Activated CD8-positive, alpha-beta T cell treated with anti-CD3 and anti-CD28 coated beads, Interleukin-2, amount 10 ng/mL, durations not matched to agents 7 days and 5 days (primary cell): ENCODE data around the gene CDH16. TPM values are rescaled to one million over a fixed set of nuclear protein-coding genes. Genes with fewer than 3 reads are reported as not detected.
"Not testable (repeated sequence)": the region's sequence is repeated elsewhere in the genome, so short reads cannot be mapped to it uniquely, and the experiment has no call there.

Experiments
- ATAC-seq: fragments of 150-1000 bp; cut with Tn5 transposase; one replicate; pipeline ENCODE4 v1.10.0; 2021; ENCODE audit warnings: moderate library complexity
- CTCF ChIA-PET: fragments of 350-600 bp; sonication (Branson Sonifier 250); formaldehyde crosslinking; loops from one replicate; lab custom pipeline; 2021; ENCODE audit warnings: antibody characterized with exemption; lab: Charles Lee
- POLR2A ChIA-PET: fragments of 350-600 bp; sonication (Branson Sonifier 250); formaldehyde crosslinking; loops from one replicate; lab custom pipeline; 2021; ENCODE audit warnings: antibody characterized with exemption; lab: Charles Lee
- DNase-seq: peaks from one replicate; pipeline ENCODE4 v3.0.0-alpha.2; 2020
- H3K27ac Mint-ChIP-seq: one replicate; pipeline ENCODE4 v1.8.0; 2021; ENCODE audit warnings: mild to moderate bottlenecking, mixed read lengths
- H3K27me3 Mint-ChIP-seq: one replicate; pipeline ENCODE4 v1.8.0; 2021; ENCODE audit warnings: low read depth, mixed read lengths
- H3K36me3 Mint-ChIP-seq: one replicate; pipeline ENCODE4 v1.8.0; 2021; ENCODE audit warnings: low read depth, mixed read lengths
- H3K4me1 Mint-ChIP-seq: one replicate; pipeline ENCODE4 v1.8.0; 2021; ENCODE audit warnings: low read depth, mixed read lengths
- H3K4me3 Mint-ChIP-seq: one replicate; pipeline ENCODE4 v1.8.0; 2021; ENCODE audit warnings: mild to moderate bottlenecking, mixed read lengths
- H3K9me3 Mint-ChIP-seq: one replicate; pipeline ENCODE4 v1.8.0; 2022; ENCODE audit warnings: mixed read lengths; ENCODE audit not compliant: insufficient read depth
- total RNA-seq, 2 experiments: library from RNA; stranded (reverse); gene quantifications; one replicate each; pipeline ENCODE4 v1.2.3, GENCODE V29; 2021

Gene CDH16
- not detected for total RNA-seq

- no peak within 1 kb of the TSS for H3K4me3 Mint-ChIP-seq
- H3K9me3 Mint-ChIP-seq = no peaks in the 10 kb centered on the region
- peaks cover 20% of the 10 kb centered on the region for H3K27me3 Mint-ChIP-seq
- CTCF ChIA-PET = interaction anchor here (1.9 to 3.2 kb wide), 2 partner anchors 10 to 24 kb away, joined by 7 to 12 read pairs; no protein-coding TSS in a partner anchor
- H3K4me1 Mint-ChIP-seq = peaks cover 2% of the 10 kb centered on the region
- H3K36me3 Mint-ChIP-seq = no peaks in the 10 kb centered on the region
- ATAC-seq = no peak
- DNase-seq = no peak
- H3K27ac Mint-ChIP-seq = no peak within 1 kb of the TSS
- POLR2A ChIA-PET = interaction anchor here (0.6 to 0.8 kb wide), 3 partner anchors 8 to 15 kb away, joined by 3 read pairs; no protein-coding TSS in a partner anchor
Measured at GRCh38 chr16:66918803-66919568, at the start of gene CDH16. CDH16 (minus strand) TSS chr16:66918885; CDS start chr16:66918065, 820 bp downstream.

GRCh38 chr16:66964049-66964448 is 45.4 kb upstream of the CDH16 start:
- CTCF ChIA-PET = interaction anchor here (0.7 to 2.2 kb wide), 3 partner anchors 10 to 191 kb away, joined by 3 to 7 read pairs (median 3); no protein-coding TSS in a partner anchor
- no peak overlapping the region for H3K4me3 Mint-ChIP-seq
- H3K9me3 Mint-ChIP-seq = no peaks in the 10 kb centered on the region
- no peaks in the 10 kb centered on the region for H3K36me3 Mint-ChIP-seq
- DNase-seq (no peak), ATAC-seq (no peak)
- POLR2A ChIA-PET = no interaction called here
- H3K27me3 Mint-ChIP-seq = peaks cover 2% of the 10 kb centered on the region
- peaks cover 28% of the 10 kb centered on the region for H3K4me1 Mint-ChIP-seq
- no peak overlapping the region for H3K27ac Mint-ChIP-seq

GRCh38 chr16:66961914-66962313 is 43.2 kb upstream of the CDH16 start:
- Mint-ChIP-seq H3K36me3 (no peaks in the 10 kb centered on the region), H3K4me3 (peak overlapping the region; percentile 48), H3K9me3 (no peaks in the 10 kb centered on the region), H3K27ac (peak overlapping the region; percentile 86), H3K4me1 (peaks cover 39% of the 10 kb centered on the region), H3K27me3 (peaks cover 2% of the 10 kb centered on the region)
- ChIA-PET POLR2A (interaction anchor here (1.2 kb wide), 1 partner anchor 14 kb away, joined by 3 read pairs; no protein-coding TSS in a partner anchor), CTCF (interaction anchor here (0.6 to 2.3 kb wide), 18 partner anchors 9 to 411 kb away, joined by 3 to 14 read pairs (median 4); no protein-coding TSS in a partner anchor)
- ATAC-seq (peak; percentile 31), DNase-seq (no peak)

- CTCF ChIA-PET = interaction anchor here (0.6 to 5.2 kb wide), 33 partner anchors 9 to 435 kb away, joined by 3 to 31 read pairs (median 3); partner anchors contain the start of genes E2F4 and PDP2
- peak within 1 kb of the TSS; percentile 48 for H3K4me3 Mint-ChIP-seq
- H3K27ac Mint-ChIP-seq = peak within 1 kb of the TSS; percentile 86
- ATAC-seq (peak; percentile 97), DNase-seq (peak; percentile 79)
- H3K36me3 Mint-ChIP-seq = no peaks in the 10 kb centered on the region
- peaks cover 2% of the 10 kb centered on the region for H3K27me3 Mint-ChIP-seq
- no peaks in the 10 kb centered on the region for H3K9me3 Mint-ChIP-seq
- POLR2A ChIA-PET = interaction anchor here (1.2 kb wide), 1 partner anchor 14 kb away, joined by 3 read pairs; no protein-coding TSS in a partner anchor
- peaks cover 39% of the 10 kb centered on the region for H3K4me1 Mint-ChIP-seq
Measured at GRCh38 chr16:66961065-66961744, 42.5 kb upstream of the CDH16 start, which contains the start of gene CES3. CES3 (plus strand) TSS chr16:66961266; CDS start chr16:66961308, 42 bp downstream.

- peaks cover 39% of the 10 kb centered on the region for H3K4me1 Mint-ChIP-seq
- peaks cover 2% of the 10 kb centered on the region for H3K27me3 Mint-ChIP-seq
- no peak overlapping the region for H3K4me3 Mint-ChIP-seq
- H3K27ac Mint-ChIP-seq = no peak overlapping the region
- DNase-seq (no peak), ATAC-seq (no peak)
- no peaks in the 10 kb centered on the region for H3K9me3 Mint-ChIP-seq
- POLR2A ChIA-PET = no interaction called here
- no peaks in the 10 kb centered on the region for H3K36me3 Mint-ChIP-seq
- CTCF ChIA-PET = interaction anchor here (0.7 to 5.2 kb wide), 21 partner anchors 13 to 436 kb away, joined by 3 to 31 read pairs (median 3); no protein-coding TSS in a partner anchor
Measured at GRCh38 chr16:66960270-66960669, 41.6 kb upstream of the CDH16 start.

- Mint-ChIP-seq H3K36me3 (no peaks in the 10 kb centered on the region), H3K27me3 (no peaks in the 10 kb centered on the region), H3K4me1 (peaks cover 39% of the 10 kb centered on the region), H3K4me3 (no peak overlapping the region), H3K27ac (no peak overlapping the region), H3K9me3 (no peaks in the 10 kb centered on the region)
- no peak for ATAC-seq
- CTCF ChIA-PET = interaction anchor here (0.9 to 5.2 kb wide), 15 partner anchors 8 to 225 kb away, joined by 3 to 31 read pairs (median 5); no protein-coding TSS in a partner anchor
- POLR2A ChIA-PET = no interaction called here
- no peak for DNase-seq
Measured at GRCh38 chr16:66959704-66960161, 41.0 kb upstream of the CDH16 start.

GRCh38 chr16:66958857-66959703 is 40.4 kb upstream of the CDH16 start:
- ATAC-seq = no peak
- Mint-ChIP-seq H3K9me3 (no peaks in the 10 kb centered on the region), H3K4me1 (peaks cover 40% of the 10 kb centered on the region), H3K4me3 (no peak overlapping the region), H3K27ac (peak overlapping the region; percentile 47), H3K27me3 (no peaks in the 10 kb centered on the region), H3K36me3 (no peaks in the 10 kb centered on the region)
- ChIA-PET POLR2A (interaction anchor here (0.6 kb wide), 1 partner anchor 154 kb away, joined by 8 read pairs; no protein-coding TSS in a partner anchor), CTCF (interaction anchor here (0.9 to 5.2 kb wide), 13 partner anchors 9 to 226 kb away, joined by 3 to 31 read pairs (median 4); no protein-coding TSS in a partner anchor)
- no peak for DNase-seq

- ATAC-seq, POLR2A ChIA-PET, DNase-seq, H3K9me3 Mint-ChIP-seq, H3K4me3 Mint-ChIP-seq, H3K27ac Mint-ChIP-seq, H3K36me3 Mint-ChIP-seq: not testable (repeated sequence)
- CTCF ChIA-PET = interaction anchor here (1.4 to 4.1 kb wide), 3 partner anchors 60 to 200 kb away, joined by 3 to 18 read pairs (median 13); no protein-coding TSS in a partner anchor
- Mint-ChIP-seq H3K4me1 (peaks cover 26% of the 10 kb centered on the region), H3K27me3 (peaks cover 18% of the 10 kb centered on the region)
Measured at GRCh38 chr16:66956154-66956457, 37.4 kb upstream of the CDH16 start.

GRCh38 chr16:66955363-66956153 is 36.9 kb upstream of the CDH16 start:
- peaks cover 21% of the 10 kb centered on the region for H3K27me3 Mint-ChIP-seq
- CTCF ChIA-PET = interaction anchor here (4.1 kb wide), 1 partner anchor 200 kb away, joined by 18 read pairs; no protein-coding TSS in a partner anchor
- DNase-seq, H3K9me3 Mint-ChIP-seq, H3K36me3 Mint-ChIP-seq, H3K4me3 Mint-ChIP-seq, ATAC-seq, POLR2A ChIA-PET, H3K27ac Mint-ChIP-seq: not testable (repeated sequence)
- peaks cover 21% of the 10 kb centered on the region for H3K4me1 Mint-ChIP-seq

GRCh38 chr16:66954097-66954659 is 35.5 kb upstream of the CDH16 start:
- peak; percentile 87 for DNase-seq
- CTCF ChIA-PET = interaction anchor here (0.6 to 2.8 kb wide), 29 partner anchors 9 to 303 kb away, joined by 3 to 18 read pairs (median 5); partner anchors contain the start of genes B3GNT9, ELMO3, FBXL8 and PHAF1
- Mint-ChIP-seq H3K4me3 (no peak overlapping the region), H3K9me3 (peaks cover 7% of the 10 kb centered on the region), H3K27ac (no peak overlapping the region), H3K36me3 (peaks cover 5% of the 10 kb centered on the region), H3K4me1 (peaks cover 22% of the 10 kb centered on the region), H3K27me3 (peaks cover 33% of the 10 kb centered on the region)
- peak; percentile 98 for ATAC-seq
- POLR2A ChIA-PET = interaction anchor here (0.7 to 0.9 kb wide), 2 partner anchors 201 to 231 kb away, joined by 3 to 4 read pairs; no protein-coding TSS in a partner anchor
